ENCODE results near the gene TOP2A. TPM values are rescaled to one million over a fixed set of nuclear protein-coding genes. Genes with fewer than 3 reads are reported as not detected.

The TOP2A gene
- total RNA-seq, 1 experiment from 2014 or later, result 141 TPM

GRCh38 chr17:40363111-40363827 lies 54.4 kb downstream of the TOP2A start:
- DNase-seq (ENCODE audit: low read depth, low spot score), result no peak
- Histone ChIP-seq H3K4me3 (replicated peaks in 1 of 2; ENCODE audit: low read depth in 1 of 2, low read length in 2 of 2) (peak overlapping the region; percentile 42 to 55), H3K79me2 (ENCODE audit: insufficient read depth, low read length) (no peaks in the 10 kb centered on the region), H3K9me2 (ENCODE audit: insufficient read depth) (no peaks in the 10 kb centered on the region), H3K9ac (ENCODE audit: low read length) (peak overlapping the region; percentile 60), H3K4me2 (ENCODE audit: low read length) (peak overlapping the region; percentile 73), H2AFZ (ENCODE audit: low read depth, low read length, poor library complexity, severe bottlenecking) (no peak overlapping the region), H4K20me1 (ENCODE audit: insufficient read depth) (no peaks in the 10 kb centered on the region), H3K9me3 (ENCODE audit: control insufficient read depth in 1 of 2, insufficient read depth in 1 of 2, low read depth in 1 of 2, low read length in 2 of 2) (no peaks in the 10 kb centered on the region), H3K27me3 (ENCODE audit: insufficient read depth, low read length) (no peaks in the 10 kb centered on the region), H3K4me1 (ENCODE audit: control insufficient read depth in 1 of 2, insufficient read depth in 2 of 2, low read length in 2 of 2) (peaks cover 4 to 29% of the 10 kb centered on the region in 2 experiments; a peak in 3 of 4 replicates), H3K27ac (ENCODE audit: low read depth, low read length) (peak overlapping the region; percentile 67; the same call in 1 of the 2 replicates), H3K36me3 (ENCODE audit: control insufficient read depth in 1 of 2, insufficient read depth in 2 of 2, low read length in 2 of 2) (no peaks in the 10 kb centered on the region)
- ChIA-PET RAD21 (ENCODE audit: low non-redundant PET in 1 of 2, low total read pairs in 2 of 2, uncharacterized antibody in 2 of 2, unreplicated experiment in 2 of 2) (interaction anchor here (1.0 to 2.5 kb wide), 4 partner anchors 170 to 197 kb away, joined by 3 to 9 read pairs (median 4); no protein-coding TSS in a partner anchor), POLR2A (interaction anchor here (1.7 kb wide), 1 partner anchor 197 kb away, joined by 6 read pairs; no protein-coding TSS in a partner anchor), CTCF (interaction anchor here (0.8 to 4.2 kb wide), 5 partner anchors 18 to 196 kb away, joined by 3 to 34 read pairs (median 11); no protein-coding TSS in a partner anchor)
- ATAC-seq, result peak; percentile 19
- no TSS peak for BruUV-seq (replicated peaks)
- intact Hi-C loops (cut with micrococcal nuclease), result no loop called here
- TF ChIP-seq ZFX (IDR thresholded peaks at IDR 0.05) (0 out of 2 replicates have a peak, but pooled peaks have one; percentile 43), TCF7L2 (IDR thresholded peaks at IDR 0.05; ENCODE audit: borderline replicate concordance, extremely low read depth, insufficient read depth, insufficient read length) (no peak)

GRCh38 chr17:40362696-40363110 lies 55.0 kb downstream of the TOP2A start:
- RAD21 ChIA-PET (ENCODE audit: low non-redundant PET in 1 of 2, low total read pairs in 2 of 2, uncharacterized antibody in 2 of 2, unreplicated experiment in 2 of 2), result interaction anchor here (1.0 to 2.5 kb wide), 4 partner anchors 170 to 197 kb away, joined by 3 to 9 read pairs (median 4); no protein-coding TSS in a partner anchor
- Histone ChIP-seq H4K20me1 (ENCODE audit: insufficient read depth) (no peaks in the 10 kb centered on the region), H3K36me3 (ENCODE audit: control insufficient read depth in 1 of 2, insufficient read depth in 2 of 2, low read length in 2 of 2) (no peaks in the 10 kb centered on the region), H3K79me2 (ENCODE audit: insufficient read depth, low read length) (no peaks in the 10 kb centered on the region), H3K9ac (ENCODE audit: low read length) (peak overlapping the region; percentile 60), H3K4me1 (ENCODE audit: control insufficient read depth in 1 of 2, insufficient read depth in 2 of 2, low read length in 2 of 2) (peaks cover 4 to 31% of the 10 kb centered on the region in 2 experiments; a peak in 3 of 4 replicates), H2AFZ (ENCODE audit: low read depth, low read length, poor library complexity, severe bottlenecking) (peak overlapping the region; percentile 48), H3K4me2 (ENCODE audit: low read length) (peak overlapping the region; percentile 73), H3K27ac (ENCODE audit: low read depth, low read length) (peak overlapping the region; percentile 67; the same call in 1 of the 2 replicates), H3K9me3 (ENCODE audit: control insufficient read depth in 1 of 2, insufficient read depth in 1 of 2, low read depth in 1 of 2, low read length in 2 of 2) (no peaks in the 10 kb centered on the region), H3K4me3 (replicated peaks in 1 of 2; ENCODE audit: low read depth in 1 of 2, low read length in 2 of 2) (peak overlapping the region; percentile 42 to 55), H3K27me3 (ENCODE audit: insufficient read depth, low read length) (no peaks in the 10 kb centered on the region), H3K9me2 (ENCODE audit: insufficient read depth) (no peaks in the 10 kb centered on the region)
- BruUV-seq (replicated peaks), result no TSS peak
- ATAC-seq, result peak; percentile 90
- intact Hi-C loops (cut with micrococcal nuclease), result loop anchor here (1.0 kb wide), 1 partner anchor 198 kb away; no protein-coding TSS in a partner anchor
- POLR2A ChIA-PET, result interaction anchor here (1.7 kb wide), 1 partner anchor 198 kb away, joined by 6 read pairs; no protein-coding TSS in a partner anchor
- peak; percentile 54 for DNase-seq (ENCODE audit: low read depth, low spot score)
- CTCF ChIA-PET, result interaction anchor here (0.8 to 4.2 kb wide), 6 partner anchors 19 to 197 kb away, joined by 3 to 34 read pairs (median 8); no protein-coding TSS in a partner anchor
- TF ChIP-seq RAD21 (IDR thresholded peaks at IDR 0.05; ENCODE audit: low read depth) (peak; percentile 88), EZH2 (IDR thresholded peaks at IDR 0.05) (no peak), SRF (IDR thresholded peaks at IDR 0.05; ENCODE audit: low read depth) (no peak), CBX3 (IDR thresholded peaks at IDR 0.05; ENCODE audit: low read depth) (peak; percentile 88; the same call in 1 of the 2 replicates), POLR2A (IDR thresholded peaks at IDR 0.05; ENCODE audit: borderline replicate concordance, extremely low read depth, insufficient read depth, insufficient read length) (no peak), ATF3 (IDR thresholded peaks at IDR 0.05) (no peak), TCF7L2 (IDR thresholded peaks at IDR 0.05; ENCODE audit: borderline replicate concordance, extremely low read depth, insufficient read depth, insufficient read length) (no peak), YY1 (IDR thresholded peaks at IDR 0.05; ENCODE audit: extremely low read depth, insufficient replicate concordance, low read depth, low read length) (peak; percentile 61), POLR2AphosphoS5 (IDR thresholded peaks at IDR 0.05; ENCODE audit: low read depth, low read length) (peak; percentile 66), JUND (IDR thresholded peaks at IDR 0.05) (no peak), MAX (IDR thresholded peaks at IDR 0.05) (peak; percentile 92), CTCF (IDR thresholded peaks at IDR 0.05 in 2 of 3, conservative IDR thresholded peaks at IDR 0.05 in 1 of 3; ENCODE audit: borderline replicate concordance in 1 of 3, insufficient read depth in 1 of 3, low read depth in 2 of 3, low read length in 2 of 3) (peak; percentile 80 to 90 (median 87)), ZFX (IDR thresholded peaks at IDR 0.05) (peak; percentile 65; the same call in 1 of the 2 replicates), FOSL1 (IDR thresholded peaks at IDR 0.05; ENCODE audit: low read depth) (no peak)
